Measurements from ENCODE around the gene KRT12.

DNA sequence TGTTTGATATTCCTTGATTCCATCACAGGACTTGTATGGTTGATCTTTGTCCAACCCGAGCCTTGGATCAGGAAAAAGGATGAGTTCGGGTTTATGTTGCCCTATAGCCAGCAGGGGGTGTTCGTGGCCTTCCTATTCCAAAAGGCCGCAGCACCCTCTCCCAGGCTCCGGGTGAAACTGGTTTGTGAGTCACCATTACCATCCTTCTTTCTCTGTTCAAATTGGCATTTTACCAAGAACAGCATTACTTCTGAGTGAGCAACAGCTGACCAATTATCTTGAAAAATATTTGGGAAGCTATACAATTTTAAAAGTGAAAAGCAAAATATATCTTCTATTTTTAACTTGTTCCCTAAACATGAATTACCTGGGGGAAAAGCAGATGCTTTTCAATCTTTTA, 42.3 kb upstream of the KRT12 start:
- TF ChIP-seq, protein P1, sequence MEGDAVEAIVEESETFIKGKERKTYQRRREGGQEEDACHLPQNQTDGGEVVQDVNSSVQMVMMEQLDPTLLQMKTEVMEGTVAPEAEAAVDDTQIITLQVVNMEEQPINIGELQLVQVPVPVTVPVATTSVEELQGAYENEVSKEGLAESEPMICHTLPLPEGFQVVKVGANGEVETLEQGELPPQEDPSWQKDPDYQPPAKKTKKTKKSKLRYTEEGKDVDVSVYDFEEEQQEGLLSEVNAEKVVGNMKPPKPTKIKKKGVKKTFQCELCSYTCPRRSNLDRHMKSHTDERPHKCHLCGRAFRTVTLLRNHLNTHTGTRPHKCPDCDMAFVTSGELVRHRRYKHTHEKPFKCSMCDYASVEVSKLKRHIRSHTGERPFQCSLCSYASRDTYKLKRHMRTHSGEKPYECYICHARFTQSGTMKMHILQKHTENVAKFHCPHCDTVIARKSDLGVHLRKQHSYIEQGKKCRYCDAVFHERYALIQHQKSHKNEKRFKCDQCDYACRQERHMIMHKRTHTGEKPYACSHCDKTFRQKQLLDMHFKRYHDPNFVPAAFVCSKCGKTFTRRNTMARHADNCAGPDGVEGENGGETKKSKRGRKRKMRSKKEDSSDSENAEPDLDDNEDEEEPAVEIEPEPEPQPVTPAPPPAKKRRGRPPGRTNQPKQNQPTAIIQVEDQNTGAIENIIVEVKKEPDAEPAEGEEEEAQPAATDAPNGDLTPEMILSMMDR (IDR thresholded peaks at IDR 0.05), result peak; percentile 48 to 80 (median 69)
- TF ChIP-seq POLR2A (IDR thresholded peaks at IDR 0.05) (no peak), EP300 (IDR thresholded peaks at IDR 0.05) (no peak)

All from ovary (tissue), 3 donors.